NT2/D1 (cell line): ENCODE results near the gene VMO1.

Experiments used
- SUZ12 ChIP-seq: IDR thresholded peaks from 2 replicates; pipeline ENCODE4 v1.6.1; 2011; ENCODE audit not compliant: insufficient read length, insufficient read depth; ENCODE audit errors: extremely low read depth
- YY1 ChIP-seq: IDR thresholded peaks from 2 replicates; pipeline ENCODE4 v1.6.1; 2011; ENCODE audit not compliant: insufficient read length, insufficient read depth
- ZNF274 ChIP-seq: IDR thresholded peaks from 2 replicates; pipeline ENCODE4 v1.6.1; 2011; ENCODE audit warnings: mild to moderate bottlenecking, low read depth, low read length

- TF ChIP-seq YY1 (no peak), ZNF274 (no peak), SUZ12 (no peak)
These were observed 37.4 kb upstream of the VMO1 start for GRCh38 chr17:4823373-4824089.
